Right lobe of liver (tissue), 4 donors: ENCODE data around the gene HS6ST3.

Experiments
- POLR2A ChIP-seq: fragments of 450-650 bp; IDR thresholded peaks from one replicate; pipeline ENCODE4 v1.6.1; 2017; ENCODE audit warnings: antibody characterized with exemption, mild to moderate bottlenecking
- TF ChIP-seq, protein P1 (sequence below), 4 donors: fragments of 200-600 bp in 3 of 4; fragments of 450-650 bp in 1 of 4; IDR thresholded peaks; one replicate each; pipeline versions ENCODE4 v1.5.1 to v1.8.0; 2016 to 2022; ENCODE audit warnings: antibody characterized with exemption in 4 of 4, mild to moderate bottlenecking in 2 of 4
- donor health status: DM: no; HTN: no; CAD: no.
- donor health status: DM: no; HTN: no; CAD: no.
- donor health status: DM: no; HTN: yes; CAD: no.

DNA sequence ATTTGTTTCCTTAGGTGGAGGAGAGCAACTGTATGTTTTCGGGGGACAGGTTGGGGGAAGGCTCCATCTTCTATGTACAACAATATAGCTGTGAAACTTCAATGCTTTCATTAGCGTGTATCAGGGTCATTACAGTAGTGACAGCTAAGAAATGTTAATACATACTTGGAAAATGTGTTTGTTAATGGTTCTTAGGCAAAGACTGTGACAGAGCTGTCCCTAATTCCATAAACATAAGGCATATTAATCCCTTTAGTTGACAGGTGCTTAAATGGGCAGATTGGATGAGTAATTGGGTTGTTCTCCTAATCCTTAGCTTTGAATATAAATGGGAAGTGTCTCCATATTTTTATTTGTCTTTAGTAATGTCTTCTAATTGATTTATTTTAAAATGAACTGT is 313.7 kb downstream of the HS6ST3 start:
- TF ChIP-seq, protein P1, sequence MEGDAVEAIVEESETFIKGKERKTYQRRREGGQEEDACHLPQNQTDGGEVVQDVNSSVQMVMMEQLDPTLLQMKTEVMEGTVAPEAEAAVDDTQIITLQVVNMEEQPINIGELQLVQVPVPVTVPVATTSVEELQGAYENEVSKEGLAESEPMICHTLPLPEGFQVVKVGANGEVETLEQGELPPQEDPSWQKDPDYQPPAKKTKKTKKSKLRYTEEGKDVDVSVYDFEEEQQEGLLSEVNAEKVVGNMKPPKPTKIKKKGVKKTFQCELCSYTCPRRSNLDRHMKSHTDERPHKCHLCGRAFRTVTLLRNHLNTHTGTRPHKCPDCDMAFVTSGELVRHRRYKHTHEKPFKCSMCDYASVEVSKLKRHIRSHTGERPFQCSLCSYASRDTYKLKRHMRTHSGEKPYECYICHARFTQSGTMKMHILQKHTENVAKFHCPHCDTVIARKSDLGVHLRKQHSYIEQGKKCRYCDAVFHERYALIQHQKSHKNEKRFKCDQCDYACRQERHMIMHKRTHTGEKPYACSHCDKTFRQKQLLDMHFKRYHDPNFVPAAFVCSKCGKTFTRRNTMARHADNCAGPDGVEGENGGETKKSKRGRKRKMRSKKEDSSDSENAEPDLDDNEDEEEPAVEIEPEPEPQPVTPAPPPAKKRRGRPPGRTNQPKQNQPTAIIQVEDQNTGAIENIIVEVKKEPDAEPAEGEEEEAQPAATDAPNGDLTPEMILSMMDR (IDR thresholded peaks at IDR 0.05): no peak
- TF ChIP-seq POLR2A: no peak
